CD14-positive monocyte (primary cell): ENCODE measurements around the gene CFAP107. TPM values are rescaled to one million over a fixed set of nuclear protein-coding genes. Genes with fewer than 3 reads are reported as not detected.

Source experiments
- DNase-seq, 3 donors: peaks; one replicate each; pipeline ENCODE4 v3.0.0-alpha.2; 2011 to 2022
- H2AFZ ChIP-seq: 2 replicates; pipeline ENCODE4 v1.6.0; 2012; ENCODE audit warnings: mild to moderate bottlenecking, low read depth, low read length, inconsistent platforms; ENCODE audit not compliant: insufficient read depth, poor library complexity, severe bottlenecking
- H3K27ac ChIP-seq, 2 donors: 1 replicate in 1 of 2; 2 replicates in 1 of 2; pipeline ENCODE4 v1.5.1; 2012 to 2013; ENCODE audit warnings: low read length in 2 of 2, control low read depth in 1 of 2, inconsistent platforms in 1 of 2, low read depth in 1 of 2, mild to moderate bottlenecking in 1 of 2
- H3K27me3 ChIP-seq, 2 donors: one replicate each; pipeline versions ENCODE4 v1.6.0 to v1.6.1; 2011 to 2013; ENCODE audit warnings: low read length in 2 of 2; ENCODE audit not compliant: control insufficient read depth in 2 of 2, insufficient read depth in 2 of 2
- H3K36me3 ChIP-seq, 2 donors: replicated peaks in 1 of 2; 1 replicate in 1 of 2; 2 replicates in 1 of 2; pipeline versions ENCODE4 v1.5.1 to v1.6.1; 2012 to 2013; ENCODE audit warnings: low read length in 2 of 2, control low read depth in 1 of 2, inconsistent platforms in 1 of 2, mild to moderate bottlenecking in 1 of 2; ENCODE audit not compliant: insufficient read depth in 2 of 2, control insufficient read depth in 1 of 2
- H3K4me1 ChIP-seq, 2 donors: 1 replicate in 1 of 2; 2 replicates in 1 of 2; pipeline versions ENCODE4 v1.5.1 to v1.6.1; 2012 to 2013; ENCODE audit warnings: low read length in 2 of 2, control low read depth in 1 of 2, inconsistent platforms in 1 of 2, mild to moderate bottlenecking in 1 of 2, moderate library complexity in 1 of 2; ENCODE audit not compliant: insufficient read depth in 2 of 2, control insufficient read depth in 1 of 2
- H3K4me2 ChIP-seq: replicated peaks from 2 replicates; pipeline ENCODE3; 2012; ENCODE audit warnings: low read length, moderate library complexity, mild to moderate bottlenecking; ENCODE audit not compliant: poor library complexity, severe bottlenecking; ENCODE audit errors: extremely low read depth
- H3K4me3 ChIP-seq, 3 experiments: fragments of 200-600 bp in 1 of 3; sonication (generic) in 1 of 3; replicated peaks in 1 of 3; 1 replicate in 2 of 3; 2 replicates in 1 of 3; pipeline ENCODE4 v1.5.1; 2011 to 2013; ENCODE audit warnings: low read length in 3 of 3, mild to moderate bottlenecking in 3 of 3, control low read depth in 2 of 3, low read depth in 2 of 3, inconsistent platforms in 1 of 3, moderate library complexity in 1 of 3
- H3K79me2 ChIP-seq: 2 replicates; pipeline ENCODE4 v1.6.0; 2012; ENCODE audit warnings: mild to moderate bottlenecking, control low read depth, inconsistent platforms, low read length, moderate library complexity; ENCODE audit not compliant: insufficient read depth
- H3K9ac ChIP-seq: 2 replicates; pipeline ENCODE4 v1.6.0; 2017; ENCODE audit warnings: low read length, mild to moderate bottlenecking; ENCODE audit not compliant: insufficient read depth, poor library complexity, severe bottlenecking
- H3K9me3 ChIP-seq, 2 donors: replicated peaks in 1 of 2; 1 replicate in 1 of 2; 2 replicates in 1 of 2; pipeline versions ENCODE4 v1.5.1 to v1.6.1; 2012 to 2013; ENCODE audit warnings: low read length in 2 of 2, control low read depth in 1 of 2; ENCODE audit not compliant: control insufficient read depth in 1 of 2, insufficient read depth in 1 of 2
- H4K20me1 ChIP-seq: 2 replicates; pipeline ENCODE4 v1.6.0; 2012; ENCODE audit warnings: mild to moderate bottlenecking, low read length, control low read depth, moderate library complexity; ENCODE audit not compliant: insufficient read depth
- H3K27ac Mint-ChIP-seq, 7 donors: one replicate each; pipeline ENCODE4 v1.8.0; 2020; ENCODE audit warnings: mild to moderate bottlenecking in 7 of 7, mixed read lengths in 7 of 7, moderate library complexity in 6 of 7, inconsistent platforms in 2 of 7
- H3K27me3 Mint-ChIP-seq, 3 donors: one replicate each; pipeline ENCODE4 v1.8.0; 2021 to 2022; ENCODE audit warnings: low read depth in 3 of 3, mild to moderate bottlenecking in 3 of 3, mixed read lengths in 3 of 3, moderate library complexity in 3 of 3, inconsistent platforms in 1 of 3
- H3K36me3 Mint-ChIP-seq, 2 donors: one replicate each; pipeline ENCODE4 v1.8.0; 2020; ENCODE audit warnings: mixed read lengths in 2 of 2, inconsistent platforms in 1 of 2, mild to moderate bottlenecking in 1 of 2
- H3K4me1 Mint-ChIP-seq: one replicate; pipeline ENCODE4 v1.8.0; 2020; ENCODE audit warnings: mild to moderate bottlenecking, mixed read lengths
- H3K4me3 Mint-ChIP-seq, 2 donors: one replicate each; pipeline ENCODE4 v1.8.0; 2020; ENCODE audit warnings: mild to moderate bottlenecking in 2 of 2, mixed read lengths in 2 of 2, moderate library complexity in 1 of 2
- H3K9me3 Mint-ChIP-seq, 7 donors: one replicate each; pipeline ENCODE4 v1.8.0; 2020 to 2022; ENCODE audit warnings: mixed read lengths in 7 of 7, mild to moderate bottlenecking in 6 of 7, moderate library complexity in 6 of 7, inconsistent platforms in 2 of 7
- CTCF ChIP-seq: fragments of 200-600 bp; IDR thresholded peaks from one replicate; pipeline ENCODE4 v1.8.0; 2022; ENCODE audit warnings: antibody characterized with exemption, mild to moderate bottlenecking
- WGBS: methylation state at CpG from one replicate; pipeline ENCODE4 v1.1.5; 2013; ENCODE audit warnings: missing lambda C conversion rate; ENCODE audit not compliant: insufficient coverage; 5-methylcytosine and 5-hydroxymethylcytosine counted together
- intact Hi-C, 2 donors: fragments of 100-400 bp; cut with micrococcal nuclease; formaldehyde crosslinking; loops; one replicate each; pipeline versions ENCODE4 v1.15.0 to v1.15.1; 2023
- polyA plus RNA-seq, 3 donors: library from polyadenylated mRNA; depleted of rRNA in 1 of 3; unstranded in 2 of 3; stranded (reverse) in 1 of 3; fragments of 300-500 nt in 2 of 3; fragments of >200 nt in 1 of 3; fragmentation: Illumina TruSeq in 2 of 3; gene quantifications; 1 replicate in 2 of 3; 2 replicates in 1 of 3; pipeline ENCODE4 v1.2.3, GENCODE V29; 2012 to 2021

The CFAP107 gene
- polyA plus RNA-seq, 3 donors, result not detected

- intact Hi-C loops, result no loop called here
- Mint-ChIP-seq H3K9me3 (peaks cover 0 to 3% (median 0%) of the 10 kb centered on the region in 7 donors), H3K36me3 (no peaks in the 10 kb centered on the region), H3K4me1 (no peaks in the 10 kb centered on the region), H3K4me3 (no peak overlapping the region), H3K27ac (no peak overlapping the region), H3K27me3 (peaks cover 1 to 8% (median 3%) of the 10 kb centered on the region in 3 donors)
- Histone ChIP-seq H3K36me3 (no peaks in the 10 kb centered on the region), H3K4me3 (no peak overlapping the region), H4K20me1 (no peaks in the 10 kb centered on the region), H3K79me2 (no peaks in the 10 kb centered on the region), H2AFZ (no peak overlapping the region), H3K9me3 (no peaks in the 10 kb centered on the region), H3K4me2 (no peak overlapping the region), H3K27ac (no peak overlapping the region), H3K27me3 (no peaks in the 10 kb centered on the region), H3K4me1 (no peaks in the 10 kb centered on the region), H3K9ac (no peak overlapping the region)
- WGBS, result 75% methylated on average over 7 of the region's 7 CpGs
- TF ChIP-seq CTCF, result no peak
- no peak for DNase-seq
These were observed 14.3 kb downstream of the CFAP107 start for GRCh38 chr1:12760256-12760795.

GRCh38 chr1:12761781-12762180 lies 15.8 kb downstream of the CFAP107 start:
- no peaks in the 10 kb centered on the region for H3K79me2 ChIP-seq
- H4K20me1 ChIP-seq, result no peaks in the 10 kb centered on the region
- intact Hi-C loops, result no loop called here
- Mint-ChIP-seq H3K4me1 (no peaks in the 10 kb centered on the region), H3K36me3 (no peaks in the 10 kb centered on the region), H3K27me3 (peaks cover 1 to 12% (median 5%) of the 10 kb centered on the region in 3 donors), H3K9me3 (peaks cover 0 to 3% (median 0%) of the 10 kb centered on the region in 7 donors), H3K27ac (no peak overlapping the region), H3K4me3 (no peak overlapping the region)
- no peak overlapping the region for H3K4me3 ChIP-seq
- no peaks in the 10 kb centered on the region for H3K4me1 ChIP-seq
- TF ChIP-seq CTCF, result no peak
- H3K36me3 ChIP-seq, result no peaks in the 10 kb centered on the region
- WGBS, result 89% methylated on average over 5 of the region's 5 CpGs
- H3K4me2 ChIP-seq, result no peak overlapping the region
- no peak overlapping the region for H2AFZ ChIP-seq
- H3K27me3 ChIP-seq, result no peaks in the 10 kb centered on the region
- no peak overlapping the region for H3K27ac ChIP-seq
- H3K9me3 ChIP-seq, result no peaks in the 10 kb centered on the region
- DNase-seq, result no peak
- no peak overlapping the region for H3K9ac ChIP-seq
